BLaER1 (cell line): ENCODE results near the gene EGR2.

Experiments
- H3K27ac ChIP-seq: shearing (Covaris generic); formaldehyde crosslinking; 2 replicates; pipeline ENCODE4 v1.8.1; 2022
- H3K27me3 ChIP-seq: shearing (Covaris generic); formaldehyde crosslinking; 2 replicates; pipeline ENCODE4 v1.8.1; 2022
- H3K36me3 ChIP-seq: shearing (Covaris generic); formaldehyde crosslinking; 2 replicates; pipeline ENCODE4 v1.8.1; 2022
- H3K4me1 ChIP-seq: shearing (Covaris generic); formaldehyde crosslinking; 2 replicates; pipeline ENCODE4 v1.8.1; 2022
- H3K4me2 ChIP-seq: shearing (Covaris generic); formaldehyde crosslinking; 2 replicates; pipeline ENCODE4 v1.8.1; 2022
- H3K4me3 ChIP-seq: shearing (Covaris generic); formaldehyde crosslinking; 2 replicates; pipeline ENCODE4 v1.8.1; 2022
- H3K9ac ChIP-seq: shearing (Covaris generic); formaldehyde crosslinking; 2 replicates; pipeline ENCODE4 v1.8.1; 2022
- H3K9me3 ChIP-seq: shearing (Covaris generic); formaldehyde crosslinking; 2 replicates; pipeline ENCODE4 v1.8.1; 2022
- H4K20me1 ChIP-seq: shearing (Covaris generic); formaldehyde crosslinking; 2 replicates; pipeline ENCODE4 v1.8.1; 2022
- Cebpa-rat ChIP-seq: shearing (Covaris generic); IDR thresholded peaks from 2 replicates; pipeline ENCODE4 v1.8.1; 2022

The EGR2 gene

GRCh38 chr10:62819141-62819920, 3.2 kb upstream of the EGR2 start:
- Histone ChIP-seq H3K4me1 (peaks cover 39% of the 10 kb centered on the region), H3K9ac (no peak overlapping the region), H3K9me3 (no peaks in the 10 kb centered on the region; the same call in 1 of the 2 replicates), H4K20me1 (peaks cover 17% of the 10 kb centered on the region), H3K4me3 (peak overlapping the region; percentile 76; the same call in 1 of the 2 replicates), H3K4me2 (peak overlapping the region; percentile 99), H3K27me3 (peaks cover 41% of the 10 kb centered on the region), H3K27ac (no peak overlapping the region), H3K36me3 (no peaks in the 10 kb centered on the region)
- no peak for TF ChIP-seq Cebpa-rat

- Histone ChIP-seq H3K4me2 (peak overlapping the region; percentile 99), H4K20me1 (peaks cover 26% of the 10 kb centered on the region), H3K27me3 (peaks cover 49% of the 10 kb centered on the region), H3K4me3 (peak overlapping the region; percentile 76), H3K27ac (no peak overlapping the region), H3K9ac (no peak overlapping the region), H3K4me1 (peaks cover 39% of the 10 kb centered on the region), H3K9me3 (no peaks in the 10 kb centered on the region; the same call in 1 of the 2 replicates), H3K36me3 (no peaks in the 10 kb centered on the region; the same call in 1 of the 2 replicates)
- no peak for TF ChIP-seq Cebpa-rat
Observed at GRCh38 chr10:62818426-62819011, 2.4 kb upstream of the EGR2 start.

GRCh38 chr10:62817766-62818425, 1.7 kb upstream of the EGR2 start:
- peak overlapping the region; percentile 76 for H3K4me3 ChIP-seq
- peaks cover 39% of the 10 kb centered on the region for H3K4me1 ChIP-seq
- H3K27me3 ChIP-seq: peaks cover 56% of the 10 kb centered on the region
- H3K36me3 ChIP-seq: no peaks in the 10 kb centered on the region; the same call in 1 of the 2 replicates
- H3K9ac ChIP-seq: peak overlapping the region; percentile 77
- H3K27ac ChIP-seq: peak overlapping the region; percentile 66; the same call in 1 of the 2 replicates
- H4K20me1 ChIP-seq: peaks cover 32% of the 10 kb centered on the region
- H3K4me2 ChIP-seq: peak overlapping the region; percentile 99
- H3K9me3 ChIP-seq: no peaks in the 10 kb centered on the region; the same call in 1 of the 2 replicates
- no peak for TF ChIP-seq Cebpa-rat

GRCh38 chr10:62817121-62817765, 1.1 kb upstream of the EGR2 start:
- peaks cover 38% of the 10 kb centered on the region for H4K20me1 ChIP-seq

GRCh38 chr10:62816076-62816330, 163 bp downstream of the EGR2 start:
- Histone ChIP-seq H3K4me1 (peaks cover 39% of the 10 kb centered on the region), H3K9me3 (no peaks in the 10 kb centered on the region; the same call in 1 of the 2 replicates), H3K9ac (0 out of 2 replicates have a peak overlapping the region, but pooled peaks have one; percentile 77), H3K4me3 (peak overlapping the region; percentile 76), H3K36me3 (no peaks in the 10 kb centered on the region; the same call in 1 of the 2 replicates), H3K4me2 (peak overlapping the region; percentile 99), H4K20me1 (peaks cover 51% of the 10 kb centered on the region), H3K27me3 (peaks cover 59% of the 10 kb centered on the region), H3K27ac (no peak overlapping the region)
- TF ChIP-seq Cebpa-rat: no peak

More at GRCh38 chr10:62817121-62817765, 1.1 kb upstream of the EGR2 start:
- H3K9me3 ChIP-seq: no peaks in the 10 kb centered on the region; the same call in 1 of the 2 replicates
- peak overlapping the region; percentile 99 for H3K4me2 ChIP-seq
- peak overlapping the region; percentile 66 for H3K27ac ChIP-seq
- peak overlapping the region; percentile 77 for H3K9ac ChIP-seq
- TF ChIP-seq Cebpa-rat: no peak
- H3K36me3 ChIP-seq: no peaks in the 10 kb centered on the region; the same call in 1 of the 2 replicates
- peak overlapping the region; percentile 76 for H3K4me3 ChIP-seq
- peaks cover 59% of the 10 kb centered on the region for H3K27me3 ChIP-seq
- peaks cover 39% of the 10 kb centered on the region for H3K4me1 ChIP-seq

- peak overlapping the region; percentile 76 for H3K4me3 ChIP-seq
- peaks cover 55% of the 10 kb centered on the region for H4K20me1 ChIP-seq
- H3K27me3 ChIP-seq: peaks cover 59% of the 10 kb centered on the region
- H3K36me3 ChIP-seq: no peaks in the 10 kb centered on the region; the same call in 1 of the 2 replicates
- no peak for TF ChIP-seq Cebpa-rat
- peaks cover 39% of the 10 kb centered on the region for H3K4me1 ChIP-seq
- no peaks in the 10 kb centered on the region; the same call in 1 of the 2 replicates for H3K9me3 ChIP-seq
- peak overlapping the region; percentile 12 for H3K9ac ChIP-seq
- H3K4me2 ChIP-seq: peak overlapping the region; percentile 99
- H3K27ac ChIP-seq: no peak overlapping the region
Observed at GRCh38 chr10:62815381-62816075, 638 bp downstream of the EGR2 start.

- H3K4me3 ChIP-seq: peak overlapping the region; percentile 76
- H3K4me2 ChIP-seq: peak overlapping the region; percentile 99
- peak overlapping the region; percentile 12 for H3K9ac ChIP-seq
- no peaks in the 10 kb centered on the region; the same call in 1 of the 2 replicates for H3K36me3 ChIP-seq
- H4K20me1 ChIP-seq: peaks cover 62% of the 10 kb centered on the region
- no peak for TF ChIP-seq Cebpa-rat
- peaks cover 39% of the 10 kb centered on the region for H3K4me1 ChIP-seq
- H3K27ac ChIP-seq: no peak overlapping the region
- H3K27me3 ChIP-seq: peaks cover 56% of the 10 kb centered on the region
- H3K9me3 ChIP-seq: no peaks in the 10 kb centered on the region; the same call in 1 of the 2 replicates
Observed at GRCh38 chr10:62814756-62815380, 1.3 kb downstream of the EGR2 start.

GRCh38 chr10:62813981-62814380, 2.2 kb downstream of the EGR2 start:
- H3K4me2 ChIP-seq: peak overlapping the region; percentile 99; the same call in 1 of the 2 replicates
- peaks cover 48% of the 10 kb centered on the region for H3K27me3 ChIP-seq
- H3K4me3 ChIP-seq: no peak overlapping the region
- H3K4me1 ChIP-seq: peaks cover 34% of the 10 kb centered on the region
- H4K20me1 ChIP-seq: peaks cover 71% of the 10 kb centered on the region
- no peak overlapping the region for H3K9ac ChIP-seq
- peaks cover 2% of the 10 kb centered on the region for H3K36me3 ChIP-seq
- TF ChIP-seq Cebpa-rat: no peak
- no peak overlapping the region for H3K27ac ChIP-seq
- H3K9me3 ChIP-seq: no peaks in the 10 kb centered on the region; the same call in 1 of the 2 replicates
